ENCODE data around the gene LSAMP. TPM values are rescaled to one million over a fixed set of nuclear protein-coding genes. Genes with fewer than 3 reads are reported as not detected.

The LSAMP gene
- total RNA-seq, 1 experiment from 2014 or later = not detected

GRCh38 chr3:116051040-116051439, 394.2 kb downstream of the LSAMP start:
- BruUV-seq (replicated peaks) = no TSS peak
- CTCF ChIA-PET = no interaction called here
- no peak overlapping the region for H3K4me3 ChIP-seq
- no peaks in the 10 kb centered on the region for H4K20me1 ChIP-seq (ENCODE audit: insufficient read depth)
- H3K9me2 ChIP-seq (ENCODE audit: insufficient read depth) = no peaks in the 10 kb centered on the region; the same call in 1 of the 2 replicates
- no peaks in the 10 kb centered on the region for H3K4me1 ChIP-seq (replicated peaks; ENCODE audit: insufficient read depth)
- H2AFZ ChIP-seq = no peak overlapping the region
- no peaks in the 10 kb centered on the region for H3K79me2 ChIP-seq (ENCODE audit: low read depth)
- no peak overlapping the region for H3K4me2 ChIP-seq
- no peak overlapping the region for H3K27ac ChIP-seq
- no peaks in the 10 kb centered on the region for H3F3A ChIP-seq (ENCODE audit: insufficient read depth, low read depth)
- H3K27me3 ChIP-seq (ENCODE audit: insufficient read depth, low read depth) = no peaks in the 10 kb centered on the region
- no peaks in the 10 kb centered on the region for H3K9me3 ChIP-seq (ENCODE audit: insufficient read depth, low read depth)
- TF ChIP-seq EZH2 (IDR thresholded peaks at IDR 0.05; ENCODE audit: low read depth) = no peak
- TF ChIP-seq, protein P1, sequence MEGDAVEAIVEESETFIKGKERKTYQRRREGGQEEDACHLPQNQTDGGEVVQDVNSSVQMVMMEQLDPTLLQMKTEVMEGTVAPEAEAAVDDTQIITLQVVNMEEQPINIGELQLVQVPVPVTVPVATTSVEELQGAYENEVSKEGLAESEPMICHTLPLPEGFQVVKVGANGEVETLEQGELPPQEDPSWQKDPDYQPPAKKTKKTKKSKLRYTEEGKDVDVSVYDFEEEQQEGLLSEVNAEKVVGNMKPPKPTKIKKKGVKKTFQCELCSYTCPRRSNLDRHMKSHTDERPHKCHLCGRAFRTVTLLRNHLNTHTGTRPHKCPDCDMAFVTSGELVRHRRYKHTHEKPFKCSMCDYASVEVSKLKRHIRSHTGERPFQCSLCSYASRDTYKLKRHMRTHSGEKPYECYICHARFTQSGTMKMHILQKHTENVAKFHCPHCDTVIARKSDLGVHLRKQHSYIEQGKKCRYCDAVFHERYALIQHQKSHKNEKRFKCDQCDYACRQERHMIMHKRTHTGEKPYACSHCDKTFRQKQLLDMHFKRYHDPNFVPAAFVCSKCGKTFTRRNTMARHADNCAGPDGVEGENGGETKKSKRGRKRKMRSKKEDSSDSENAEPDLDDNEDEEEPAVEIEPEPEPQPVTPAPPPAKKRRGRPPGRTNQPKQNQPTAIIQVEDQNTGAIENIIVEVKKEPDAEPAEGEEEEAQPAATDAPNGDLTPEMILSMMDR (conservative IDR thresholded peaks at IDR 0.05) = no peak
- H3K36me3 ChIP-seq (ENCODE audit: low read depth) = no peaks in the 10 kb centered on the region
- intact Hi-C loops (cut with micrococcal nuclease; ENCODE audit: unreplicated experiment) = no loop called here
- DNase-seq = peak in 1 of 2 experiments; percentile 5
- POLR2A ChIA-PET (ENCODE audit: unreplicated experiment) = no interaction called here

DNA sequence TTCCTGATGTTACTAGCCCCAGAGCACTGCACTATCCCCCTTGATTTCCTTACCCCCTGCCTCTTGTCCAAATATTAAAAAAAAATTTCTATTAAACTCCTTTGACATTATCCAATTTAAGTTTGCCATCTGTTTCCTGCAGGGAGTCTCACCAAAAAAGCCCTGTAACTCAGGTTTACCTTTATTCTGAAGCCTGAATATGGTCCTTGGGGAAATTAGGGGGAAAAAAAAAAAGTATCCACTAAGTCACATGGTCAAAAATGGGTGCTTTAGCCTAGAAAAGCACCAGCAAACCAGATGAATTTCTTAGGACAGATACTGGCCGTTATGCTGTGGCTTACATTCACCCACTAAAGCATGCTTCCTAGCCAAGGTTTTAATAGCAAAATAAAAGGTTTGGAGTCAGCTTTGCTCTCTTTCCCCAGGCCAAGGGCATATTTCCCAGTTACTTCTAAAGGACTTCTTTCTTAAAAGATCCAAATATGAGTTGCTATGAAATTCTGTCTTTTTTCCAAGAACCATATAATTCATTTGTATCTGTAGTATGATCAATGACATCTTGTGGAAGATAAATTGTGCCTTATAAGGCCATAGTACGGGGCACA, 394.9 kb downstream of the LSAMP start:
- intact Hi-C loops (cut with micrococcal nuclease; ENCODE audit: unreplicated experiment) = no loop called here
- no peak for TF ChIP-seq EZH2 (IDR thresholded peaks at IDR 0.05; ENCODE audit: low read depth)
- TF ChIP-seq, protein P1 (conservative IDR thresholded peaks at IDR 0.05) = no peak
- no peaks in the 10 kb centered on the region for H3K4me1 ChIP-seq (replicated peaks; ENCODE audit: insufficient read depth)
- no peak overlapping the region for H3K27ac ChIP-seq
- ChIA-PET POLR2A (ENCODE audit: unreplicated experiment) (no interaction called here), CTCF (no interaction called here)
- no peak overlapping the region for H3K4me2 ChIP-seq
- H3K27me3 ChIP-seq (ENCODE audit: insufficient read depth, low read depth) = no peaks in the 10 kb centered on the region
- no peak for DNase-seq
- no peaks in the 10 kb centered on the region for H3K79me2 ChIP-seq (ENCODE audit: low read depth)
- no peaks in the 10 kb centered on the region for H3K9me2 ChIP-seq (ENCODE audit: insufficient read depth)
- H4K20me1 ChIP-seq (ENCODE audit: insufficient read depth) = no peaks in the 10 kb centered on the region
- no peaks in the 10 kb centered on the region for H3K36me3 ChIP-seq (ENCODE audit: low read depth)
- no peaks in the 10 kb centered on the region for H3F3A ChIP-seq (ENCODE audit: insufficient read depth, low read depth)
- H2AFZ ChIP-seq = no peak overlapping the region
- H3K9me3 ChIP-seq (ENCODE audit: insufficient read depth, low read depth) = no peaks in the 10 kb centered on the region
- H3K4me3 ChIP-seq = no peak overlapping the region
- no TSS peak for BruUV-seq (replicated peaks)

DNA sequence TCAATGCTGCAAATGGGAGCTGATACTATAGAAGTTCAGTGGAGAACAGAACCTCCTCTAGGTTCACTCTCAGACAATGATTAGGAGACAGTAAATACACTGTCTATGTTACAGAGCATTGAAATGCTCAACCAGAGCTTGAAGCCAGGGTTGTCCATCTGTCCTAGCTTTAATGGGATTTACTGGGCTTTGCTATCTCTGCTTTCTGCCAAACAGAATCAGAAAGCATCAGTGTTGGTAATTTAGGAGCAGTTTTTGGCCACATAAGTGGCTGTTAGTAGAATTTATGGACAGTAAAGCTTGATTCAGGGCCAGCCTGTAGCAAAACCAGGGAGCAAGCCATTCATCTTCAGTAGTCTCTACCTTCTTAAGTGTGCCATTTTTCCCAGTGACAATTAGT, 396.3 kb downstream of the LSAMP start:
- Histone ChIP-seq H3K4me3 (no peak overlapping the region), H3K9me3 (ENCODE audit: insufficient read depth, low read depth) (no peaks in the 10 kb centered on the region), H3K4me2 (no peak overlapping the region), H4K20me1 (ENCODE audit: insufficient read depth) (no peaks in the 10 kb centered on the region), H3K27me3 (ENCODE audit: insufficient read depth, low read depth) (no peaks in the 10 kb centered on the region), H3F3A (ENCODE audit: insufficient read depth, low read depth) (no peaks in the 10 kb centered on the region), H3K36me3 (ENCODE audit: low read depth) (no peaks in the 10 kb centered on the region), H3K27ac (no peak overlapping the region), H3K79me2 (ENCODE audit: low read depth) (no peaks in the 10 kb centered on the region), H3K4me1 (replicated peaks; ENCODE audit: insufficient read depth) (no peaks in the 10 kb centered on the region), H2AFZ (no peak overlapping the region), H3K9me2 (ENCODE audit: insufficient read depth) (no peaks in the 10 kb centered on the region)
- intact Hi-C loops (cut with micrococcal nuclease; ENCODE audit: unreplicated experiment) = no loop called here
- ChIA-PET CTCF (no interaction called here), POLR2A (ENCODE audit: unreplicated experiment) (no interaction called here)
- BruUV-seq (replicated peaks) = no TSS peak
- TF ChIP-seq EZH2 (IDR thresholded peaks at IDR 0.05; ENCODE audit: low read depth) = no peak
- TF ChIP-seq, protein P1 (conservative IDR thresholded peaks at IDR 0.05) = no peak
- no peak for DNase-seq

All from PC-9 (cell line).